Keratinocyte (primary cell): ENCODE measurements around the gene ATP2B2. TPM values are rescaled to one million over a fixed set of nuclear protein-coding genes. Genes with fewer than 3 reads are reported as not detected.

Experiments used
- DNase-seq: peaks from one replicate; pipeline ENCODE4 v3.0.0-alpha.2; 2011; ENCODE audit warnings: low read depth, missing footprints, low spot score
- FAIRE-seq: peaks from 2 replicates; lab custom pipeline; 2011; peaks lifted over from hg19 to GRCh38; lab: Jason Lieb, UNC
- H2AFZ ChIP-seq: 2 replicates; pipeline ENCODE4 v1.6.0; 2012; ENCODE audit warnings: low read length, control low read depth, inconsistent platforms; ENCODE audit not compliant: control insufficient read depth
- H3K27ac ChIP-seq: 2 replicates; pipeline ENCODE4 v1.5.1; 2011; ENCODE audit warnings: low read length; ENCODE audit not compliant: control insufficient read depth, insufficient read depth
- H3K27me3 ChIP-seq: 3 replicates; pipeline ENCODE4 v1.6.0; 2011; ENCODE audit warnings: low read length; ENCODE audit not compliant: control insufficient read depth, insufficient read depth; ENCODE audit errors: extremely low read depth
- H3K36me3 ChIP-seq, 2 experiments: 2 replicates in 1 of 2; 3 replicates in 1 of 2; pipeline ENCODE4 v1.5.1; 2011; ENCODE audit warnings: low read length in 2 of 2, mild to moderate bottlenecking in 1 of 2; ENCODE audit not compliant: control insufficient read depth in 2 of 2, insufficient read depth in 2 of 2; ENCODE audit errors: extremely low read depth in 1 of 2
- H3K4me1 ChIP-seq: 3 replicates; pipeline ENCODE4 v1.5.1; 2011; ENCODE audit warnings: low read length; ENCODE audit not compliant: control insufficient read depth, insufficient read depth; ENCODE audit errors: extremely low read depth
- H3K4me2 ChIP-seq: 3 replicates; pipeline ENCODE4 v1.6.0; 2011; ENCODE audit warnings: low read depth, low read length; ENCODE audit not compliant: control insufficient read depth, insufficient read depth; ENCODE audit errors: extremely low read depth
- H3K4me3 ChIP-seq, 3 experiments: fragments of 200-600 bp in 1 of 3; sonication (generic) in 1 of 3; 2 replicates in 2 of 3; 3 replicates in 1 of 3; pipeline ENCODE4 v1.5.1; 2011 to 2016; ENCODE audit warnings: low read length in 3 of 3, mild to moderate bottlenecking in 3 of 3, control low read depth in 2 of 3, inconsistent platforms in 1 of 3, low read depth in 1 of 3, mixed read lengths in 1 of 3, mixed run types in 1 of 3, moderate library complexity in 1 of 3; ENCODE audit not compliant: control insufficient read depth in 2 of 3, insufficient read depth in 2 of 3; ENCODE audit errors: extremely low read depth in 1 of 3
- H3K79me2 ChIP-seq: 2 replicates; pipeline ENCODE4 v1.6.0; 2012; ENCODE audit warnings: low read length; ENCODE audit not compliant: control insufficient read depth, insufficient read depth
- H3K9ac ChIP-seq: 3 replicates; pipeline ENCODE4 v1.6.0; 2011; ENCODE audit warnings: low read length; ENCODE audit not compliant: control insufficient read depth, insufficient read depth; ENCODE audit errors: extremely low read depth
- H3K9me1 ChIP-seq: 3 replicates; pipeline ENCODE4 v1.6.0; 2011; ENCODE audit warnings: low read length; ENCODE audit not compliant: control insufficient read depth, insufficient read depth; ENCODE audit errors: extremely low read depth
- H3K9me3 ChIP-seq: 2 replicates; pipeline ENCODE4 v1.5.1; 2012; ENCODE audit warnings: low read depth, low read length; ENCODE audit not compliant: control insufficient read depth
- H4K20me1 ChIP-seq: 3 replicates; pipeline ENCODE4 v1.6.0; 2011; ENCODE audit warnings: low read length; ENCODE audit not compliant: control insufficient read depth, insufficient read depth; ENCODE audit errors: extremely low read depth
- CTCF ChIP-seq, 3 experiments: IDR thresholded peaks in 1 of 3; conservative IDR thresholded peaks in 1 of 3; optimal IDR thresholded peaks in 1 of 3; 2 replicates in 2 of 3; 3 replicates in 1 of 3; pipeline versions ENCODE3 to v1.5.1; 2011; ENCODE audit warnings: low read length in 3 of 3, mild to moderate bottlenecking in 3 of 3, moderate library complexity in 2 of 3, control low read depth in 1 of 3, inconsistent platforms in 1 of 3; ENCODE audit not compliant: insufficient read depth in 2 of 3; ENCODE audit errors: extremely low read depth in 1 of 3
- EZH2 ChIP-seq: IDR thresholded peaks from one replicate; pipeline ENCODE4 v1.6.1; 2012; ENCODE audit warnings: inconsistent platforms, mild to moderate bottlenecking, low read length, moderate library complexity
- dilution Hi-C: fragments of 300-500 bp; cut with MboI; formaldehyde crosslinking; loops from one replicate; pipeline ENCODE4 v1.7.0; 2020; ENCODE audit warnings: low sequenced_read_pairs; ENCODE audit not compliant: extremely low pct_ligation_motif_present
- polyA plus RNA-seq, 5 experiments: library from polyadenylated mRNA; depleted of rRNA in 3 of 5; stranded (reverse) in 3 of 5; stranded (forward) in 1 of 5; unstranded in 1 of 5; fragments of >200 nt; gene quantifications; 1 replicate in 1 of 5; 2 replicates in 3 of 5; 3 replicates in 1 of 5; pipeline versions ENCODE4 v1.2.1 to v1.2.3, GENCODE V29; 2011 to 2012; ENCODE audit warnings: missing spikeins in 2 of 5, low read depth in 1 of 5, low replicate concordance in 1 of 5

ATP2B2 gene
- polyA plus RNA-seq, 1 donor (not counting 4 experiments of a cell fraction or from before 2014, with no cell fraction given), result not detected

GRCh38 chr3:10510086-10510742, 4.8 kb upstream of the ATP2B2 start:
- no peaks in the 10 kb centered on the region for H3K79me2 ChIP-seq
- no peak overlapping the region for H3K4me2 ChIP-seq
- H2AFZ ChIP-seq, result no peak overlapping the region
- FAIRE-seq, result no peak
- dilution Hi-C loops, result no loop called here
- H3K9me3 ChIP-seq, result no peaks in the 10 kb centered on the region
- H3K4me3 ChIP-seq, result no peak overlapping the region
- H3K27me3 ChIP-seq, result peaks cover 23% of the 10 kb centered on the region
- H3K27ac ChIP-seq, result no peak overlapping the region
- TF ChIP-seq CTCF (optimal IDR thresholded peaks at IDR 0.05 in 1 of 3, IDR thresholded peaks at IDR 0.05 in 1 of 3, conservative IDR thresholded peaks at IDR 0.05 in 1 of 3; ENCODE audit: extremely low read depth in 1 of 3, insufficient read depth in 2 of 3, low read length in 3 of 3) (no peak), EZH2 (no peak)
- H3K9me1 ChIP-seq, result no peaks in the 10 kb centered on the region
- H3K4me1 ChIP-seq, result peaks cover 6% of the 10 kb centered on the region
- H4K20me1 ChIP-seq, result no peaks in the 10 kb centered on the region
- H3K36me3 ChIP-seq, result no peaks in the 10 kb centered on the region
- no peak overlapping the region for H3K9ac ChIP-seq
- no peak for DNase-seq

- FAIRE-seq, result no peak
- Histone ChIP-seq H3K27ac (no peak overlapping the region), H3K79me2 (no peaks in the 10 kb centered on the region), H2AFZ (no peak overlapping the region), H3K9me3 (no peaks in the 10 kb centered on the region), H3K4me2 (no peak overlapping the region), H3K4me3 (no peak overlapping the region), H3K4me1 (peaks cover 6% of the 10 kb centered on the region), H3K27me3 (peaks cover 31% of the 10 kb centered on the region), H3K9ac (no peak overlapping the region), H3K9me1 (no peaks in the 10 kb centered on the region), H3K36me3 (no peaks in the 10 kb centered on the region), H4K20me1 (no peaks in the 10 kb centered on the region)
- no peak for DNase-seq
- dilution Hi-C loops, result no loop called here
- TF ChIP-seq EZH2, result no peak
- TF ChIP-seq CTCF (optimal IDR thresholded peaks at IDR 0.05 in 1 of 3, IDR thresholded peaks at IDR 0.05 in 1 of 3, conservative IDR thresholded peaks at IDR 0.05 in 1 of 3; ENCODE audit: extremely low read depth in 1 of 3, insufficient read depth in 2 of 3, low read length in 3 of 3), result no peak
These were observed 3.9 kb upstream of the ATP2B2 start for GRCh38 chr3:10509325-10509724.
